C4-2B (cell line): ENCODE measurements around the gene CYYR1.

Experiments used
- ZFX ChIP-seq: fragments of 450-650 bp; IDR thresholded peaks from 2 replicates; pipeline ENCODE4 v1.6.1; 2017
- TF ChIP-seq, protein P1 (sequence below): fragments of 450-650 bp; conservative IDR thresholded peaks from 2 replicates; pipeline ENCODE4 v1.5.1; 2017; ENCODE audit warnings: mild to moderate bottlenecking

DNA sequence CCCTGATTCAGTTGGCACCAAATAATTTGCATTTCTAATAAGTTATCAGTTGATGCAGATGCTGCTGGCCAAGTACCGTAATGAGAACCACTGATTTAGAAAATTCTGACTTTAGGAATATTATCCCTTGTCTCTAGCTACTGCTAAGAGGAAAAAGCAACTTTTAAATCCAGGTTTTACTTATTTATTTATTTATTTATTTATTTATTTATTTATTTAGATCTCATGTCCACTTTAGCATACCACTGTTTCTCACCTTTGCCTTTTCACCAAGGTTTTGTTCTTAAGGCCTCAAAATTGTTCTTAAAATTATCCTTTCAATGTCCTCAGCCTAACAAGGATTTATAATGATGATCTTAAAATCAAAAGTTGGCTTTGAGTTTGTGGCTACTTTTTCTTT lies 8.7 kb upstream of the CYYR1 start:
- TF ChIP-seq, protein P1, sequence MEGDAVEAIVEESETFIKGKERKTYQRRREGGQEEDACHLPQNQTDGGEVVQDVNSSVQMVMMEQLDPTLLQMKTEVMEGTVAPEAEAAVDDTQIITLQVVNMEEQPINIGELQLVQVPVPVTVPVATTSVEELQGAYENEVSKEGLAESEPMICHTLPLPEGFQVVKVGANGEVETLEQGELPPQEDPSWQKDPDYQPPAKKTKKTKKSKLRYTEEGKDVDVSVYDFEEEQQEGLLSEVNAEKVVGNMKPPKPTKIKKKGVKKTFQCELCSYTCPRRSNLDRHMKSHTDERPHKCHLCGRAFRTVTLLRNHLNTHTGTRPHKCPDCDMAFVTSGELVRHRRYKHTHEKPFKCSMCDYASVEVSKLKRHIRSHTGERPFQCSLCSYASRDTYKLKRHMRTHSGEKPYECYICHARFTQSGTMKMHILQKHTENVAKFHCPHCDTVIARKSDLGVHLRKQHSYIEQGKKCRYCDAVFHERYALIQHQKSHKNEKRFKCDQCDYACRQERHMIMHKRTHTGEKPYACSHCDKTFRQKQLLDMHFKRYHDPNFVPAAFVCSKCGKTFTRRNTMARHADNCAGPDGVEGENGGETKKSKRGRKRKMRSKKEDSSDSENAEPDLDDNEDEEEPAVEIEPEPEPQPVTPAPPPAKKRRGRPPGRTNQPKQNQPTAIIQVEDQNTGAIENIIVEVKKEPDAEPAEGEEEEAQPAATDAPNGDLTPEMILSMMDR = no peak
- no peak for TF ChIP-seq ZFX
